ENCODE data around the gene CD163L1. TPM values are rescaled to one million over a fixed set of nuclear protein-coding genes. Genes with fewer than 3 reads are reported as not detected.
"Not testable (repeated sequence)": the region's sequence is repeated elsewhere in the genome, so short reads cannot be mapped to it uniquely, and the experiment has no call there.

The CD163L1 gene
- total and polyA plus RNA-seq, 12 donors: 1.00 to 7.2 (median 2.5) TPM

DNA sequence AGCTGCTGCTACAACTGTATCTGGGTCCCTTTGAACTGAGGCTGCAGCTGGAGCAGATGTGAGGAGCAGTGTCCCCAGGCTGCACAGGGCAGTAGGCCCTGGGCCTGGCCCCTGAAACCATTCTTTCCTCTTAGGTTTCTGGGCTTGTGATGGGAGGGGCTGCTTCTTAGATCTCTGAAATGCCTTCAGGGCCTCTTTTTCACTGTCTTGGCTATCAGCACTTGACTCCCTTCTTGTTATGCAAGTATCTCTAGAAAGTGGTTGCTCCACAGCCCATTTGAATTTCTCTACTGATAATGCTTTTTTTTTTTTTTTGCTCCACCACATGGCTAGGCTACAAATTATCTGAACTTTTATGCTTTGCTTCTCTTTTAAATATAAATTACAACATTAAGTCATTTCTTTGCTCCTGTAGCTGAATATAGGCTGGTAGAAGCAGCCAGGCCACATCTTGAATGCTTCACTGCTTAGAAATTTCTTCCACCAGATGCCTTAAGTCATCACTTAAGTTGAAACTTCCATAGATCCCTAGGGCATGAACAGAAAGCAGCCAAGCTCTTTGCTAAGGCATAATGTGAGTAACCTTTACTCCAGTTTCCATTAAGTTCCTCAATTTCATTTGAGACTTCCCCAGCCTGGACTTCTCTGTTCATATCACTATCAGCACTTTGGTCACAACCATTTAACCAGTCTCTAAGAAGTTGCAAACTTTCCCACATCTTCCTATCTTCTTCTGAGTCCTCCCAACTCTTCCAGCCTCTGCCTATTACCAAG is 98.9 kb downstream of the CD163L1 start:
- H3K27me3 ChIP-seq: no peaks in the 10 kb centered on the region
- H3K4me3 ChIP-seq: no peak overlapping the region
- peak overlapping the region in 1 of 10 donors; percentile 15 for H3K27ac ChIP-seq
- intact Hi-C loops (cut with DNase I): no loop called here
- peaks cover 0 to 27% (median 0%) of the 10 kb centered on the region in 9 donors for H3K4me1 ChIP-seq
- no peaks in the 10 kb centered on the region for H3K36me3 ChIP-seq
- H3K9me3 ChIP-seq: peaks cover 0 to 24% (median 2%) of the 10 kb centered on the region in 11 donors
- DNase-seq: no peak
- no peak for ATAC-seq
- no peak for TF ChIP-seq CTCF (IDR thresholded peaks at IDR 0.05)

GRCh38 chr12:7339675-7340074 is 104.3 kb downstream of the CD163L1 start:
- 73 to 79% methylated on average over 1 of the region's 1 CpG for WGBS, 2 donors
- peaks cover 0 to 28% (median 1%) of the 10 kb centered on the region in 11 donors for H3K9me3 ChIP-seq
- H3K4me3 ChIP-seq: no peak overlapping the region
- intact Hi-C loops (cut with DNase I): no loop called here
- no peak for TF ChIP-seq CTCF (IDR thresholded peaks at IDR 0.05)
- H3K36me3 ChIP-seq: no peaks in the 10 kb centered on the region
- H3K27me3 ChIP-seq: no peaks in the 10 kb centered on the region
- ATAC-seq (no peak), DNase-seq (no peak)
- no peak overlapping the region for H3K27ac ChIP-seq
- H3K4me1 ChIP-seq: peaks cover 0 to 3% (median 0%) of the 10 kb centered on the region in 9 donors

GRCh38 chr12:7337790-7338189 is 106.2 kb downstream of the CD163L1 start:
- DNase-seq; H3K36me3 ChIP-seq; H3K27ac ChIP-seq; ATAC-seq; intact Hi-C loops (cut with DNase I); H3K4me1 ChIP-seq; H3K4me3 ChIP-seq; H3K27me3 ChIP-seq: not testable (repeated sequence)
- WGBS, 2 donors: 88 to 92% methylated on average over 5 of the region's 5 CpGs
- peaks cover 0 to 12% (median 0%) of the 10 kb centered on the region in 11 donors for H3K9me3 ChIP-seq

- TF ChIP-seq CTCF (IDR thresholded peaks at IDR 0.05): no peak
- H3K27me3 ChIP-seq: no peaks in the 10 kb centered on the region
- DNase-seq (no peak), ATAC-seq (no peak)
- H3K36me3 ChIP-seq: no peaks in the 10 kb centered on the region
- peaks cover 0 to 14% (median 0%) of the 10 kb centered on the region in 11 donors for H3K9me3 ChIP-seq
- 66 to 71% methylated on average over 7 of the region's 7 CpGs for WGBS, 2 donors
- H3K27ac ChIP-seq: no peak overlapping the region
- intact Hi-C loops (cut with DNase I): no loop called here
- H3K4me3 ChIP-seq: no peak overlapping the region
- H3K4me1 ChIP-seq: no peaks in the 10 kb centered on the region
These were observed 116.0 kb downstream of the CD163L1 start for GRCh38 chr12:7327918-7328317.

DNA sequence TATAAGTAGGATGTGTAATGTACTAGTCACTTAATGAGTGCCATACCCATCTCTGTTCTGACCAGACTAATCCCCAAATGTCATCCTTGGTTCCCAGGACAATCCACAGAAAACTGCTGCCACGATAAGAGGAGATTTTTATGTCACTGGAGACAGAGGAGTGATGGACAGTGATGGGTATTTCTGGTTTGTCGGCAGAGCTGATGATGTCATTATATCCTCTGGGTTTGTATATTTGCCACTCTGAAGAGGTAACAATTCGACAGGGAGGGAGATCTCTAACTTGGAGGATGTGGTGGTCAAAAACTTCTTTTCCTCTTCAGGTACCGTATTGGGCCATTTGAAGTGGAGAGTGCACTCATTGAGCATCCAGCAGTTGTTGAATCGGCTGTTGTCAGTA is 119.8 kb downstream of the CD163L1 start:
- H3K36me3 ChIP-seq: no peaks in the 10 kb centered on the region
- no peaks in the 10 kb centered on the region for H3K9me3 ChIP-seq
- intact Hi-C loops (cut with DNase I): no loop called here
- no peak overlapping the region for H3K27ac ChIP-seq
- DNase-seq (no peak), ATAC-seq (no peak)
- WGBS, 2 donors: 68 to 78% methylated on average over 5 of the region's 5 CpGs
- no peak overlapping the region for H3K4me3 ChIP-seq
- no peaks in the 10 kb centered on the region for H3K4me1 ChIP-seq
- TF ChIP-seq CTCF (IDR thresholded peaks at IDR 0.05): no peak
- no peaks in the 10 kb centered on the region for H3K27me3 ChIP-seq

Measured in heart right ventricle (tissue), 16 donors.